Esophagus squamous epithelium (tissue), 5 donors: ENCODE measurements around the gene AP2A2. TPM values are rescaled to one million over a fixed set of nuclear protein-coding genes. Genes with fewer than 3 reads are reported as not detected.

Experiments used
- DNase-seq: peaks from one replicate; lab custom pipeline; 2025; lab: John Stamatoyannopoulos, UW
- H3K27ac ChIP-seq, 4 donors: fragments of 200-600 bp; sonication (generic); one replicate each; pipeline ENCODE4 v1.5.1; 2016 to 2019; ENCODE audit warnings: mild to moderate bottlenecking in 1 of 4
- H3K27me3 ChIP-seq, 4 donors: fragments of 200-600 bp; sonication (generic); 1 replicate in 3 of 4; 2 replicates in 1 of 4; pipeline versions ENCODE4 v1.5.1 to v1.6.0; 2017 to 2021; ENCODE audit warnings: antibody characterized with exemption in 1 of 4
- H3K36me3 ChIP-seq, 3 donors: fragments of 200-600 bp; sonication (generic); one replicate each; pipeline ENCODE4 v1.5.1; 2016 to 2019
- H3K4me1 ChIP-seq, 3 donors: fragments of 200-600 bp; sonication (generic); one replicate each; pipeline ENCODE4 v1.5.1; 2017 to 2019
- H3K4me3 ChIP-seq, 4 donors: fragments of 200-600 bp; sonication (generic); 1 replicate in 3 of 4; 2 replicates in 1 of 4; pipeline ENCODE4 v1.5.1; 2016 to 2019; ENCODE audit warnings: mild to moderate bottlenecking in 2 of 4, moderate library complexity in 1 of 4
- H3K9me3 ChIP-seq, 3 donors: fragments of 200-600 bp; sonication (generic); one replicate each; pipeline ENCODE4 v1.5.1; 2016 to 2019
- CTCF ChIP-seq, 6 experiments: fragments of 450-650 bp in 4 of 6; fragments of 200-600 bp in 2 of 6; sonication (generic) in 2 of 6; IDR thresholded peaks; one replicate each; pipeline ENCODE4 v1.5.1; 2016 to 2019; ENCODE audit warnings: antibody characterized with exemption in 6 of 6, mild to moderate bottlenecking in 4 of 6, moderate library complexity in 4 of 6
- POLR2A ChIP-seq, 4 donors: fragments of 450-650 bp; IDR thresholded peaks; one replicate each; pipeline ENCODE4 v1.6.1; 2017; ENCODE audit warnings: antibody characterized with exemption in 4 of 4, mild to moderate bottlenecking in 4 of 4, moderate library complexity in 3 of 4
- whole genome bisulfite sequencing, 2 donors: methylation state at CpG; one replicate each; pipeline ENCODE4 v1.1.5; 2018; 5-methylcytosine and 5-hydroxymethylcytosine counted together
- intact Hi-C: fragments of 100-400 bp; cut with DNase I; formaldehyde crosslinking; loops from one replicate; pipeline ENCODE4 v1.15.0; 2022
- total RNA-seq, 4 donors: library from RNA; depleted of rRNA; stranded (reverse); fragments of >200 nt; gene quantifications; one replicate each; pipeline ENCODE4 v1.1.0, GENCODE V29; 2016
- donor health status: DM: yes; HTN: yes; CAD: no.

Gene AP2A2
- total RNA-seq, 4 donors from 2014 or later = 19.8 to 48.6 (median 28.5) TPM

DNA sequence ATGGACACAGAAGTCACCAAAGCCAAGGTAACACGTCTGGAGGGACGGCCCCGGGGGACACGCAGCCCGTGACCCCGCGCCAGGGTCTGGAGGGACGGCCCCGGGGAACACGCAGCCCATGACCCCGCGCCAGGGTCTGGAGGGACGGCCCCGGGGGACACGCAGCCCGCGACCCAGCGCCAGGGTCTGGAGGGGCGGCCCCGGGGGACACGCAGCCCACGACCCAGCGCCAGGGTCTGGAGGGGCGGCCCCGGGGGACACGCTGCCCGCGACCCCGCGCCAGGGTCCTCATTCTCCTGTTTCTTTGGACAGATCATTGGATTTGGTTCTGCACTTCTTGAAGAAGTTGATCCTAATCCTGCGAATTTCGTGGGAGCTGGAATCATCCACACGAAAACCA is 83.7 kb downstream of the AP2A2 start:
- Histone ChIP-seq H3K36me3 (peaks cover 37 to 97% (median 37%) of the 10 kb centered on the region in 3 donors), H3K9me3 (no peaks in the 10 kb centered on the region), H3K4me1 (peaks cover 0 to 4% (median 0%) of the 10 kb centered on the region in 3 donors), H3K27me3 (no peaks in the 10 kb centered on the region), H3K27ac (no peak overlapping the region), H3K4me3 (no peak overlapping the region)
- DNase-seq = no peak
- 91 to 93% methylated on average over 10 of the region's 33 CpGs for WGBS, 2 donors
- intact Hi-C loops = no loop called here
- TF ChIP-seq POLR2A (IDR thresholded peaks at IDR 0.05) (no peak), CTCF (IDR thresholded peaks at IDR 0.05) (no peak)

GRCh38 chr11:1009991-1010390 is 84.3 kb downstream of the AP2A2 start:
- intact Hi-C loops = no loop called here
- H3K4me3 ChIP-seq = no peak overlapping the region
- H3K27ac ChIP-seq = no peak overlapping the region
- H3K4me1 ChIP-seq = peaks cover 0 to 4% (median 0%) of the 10 kb centered on the region in 3 donors
- DNase-seq = no peak
- 84 to 89% methylated on average over 10 to 14 of the region's 17 CpGs for WGBS, 2 donors
- H3K9me3 ChIP-seq = no peaks in the 10 kb centered on the region
- peaks cover 37 to 91% (median 37%) of the 10 kb centered on the region in 3 donors for H3K36me3 ChIP-seq
- H3K27me3 ChIP-seq = no peaks in the 10 kb centered on the region
- TF ChIP-seq POLR2A (IDR thresholded peaks at IDR 0.05) (no peak), CTCF (IDR thresholded peaks at IDR 0.05) (no peak)

DNA sequence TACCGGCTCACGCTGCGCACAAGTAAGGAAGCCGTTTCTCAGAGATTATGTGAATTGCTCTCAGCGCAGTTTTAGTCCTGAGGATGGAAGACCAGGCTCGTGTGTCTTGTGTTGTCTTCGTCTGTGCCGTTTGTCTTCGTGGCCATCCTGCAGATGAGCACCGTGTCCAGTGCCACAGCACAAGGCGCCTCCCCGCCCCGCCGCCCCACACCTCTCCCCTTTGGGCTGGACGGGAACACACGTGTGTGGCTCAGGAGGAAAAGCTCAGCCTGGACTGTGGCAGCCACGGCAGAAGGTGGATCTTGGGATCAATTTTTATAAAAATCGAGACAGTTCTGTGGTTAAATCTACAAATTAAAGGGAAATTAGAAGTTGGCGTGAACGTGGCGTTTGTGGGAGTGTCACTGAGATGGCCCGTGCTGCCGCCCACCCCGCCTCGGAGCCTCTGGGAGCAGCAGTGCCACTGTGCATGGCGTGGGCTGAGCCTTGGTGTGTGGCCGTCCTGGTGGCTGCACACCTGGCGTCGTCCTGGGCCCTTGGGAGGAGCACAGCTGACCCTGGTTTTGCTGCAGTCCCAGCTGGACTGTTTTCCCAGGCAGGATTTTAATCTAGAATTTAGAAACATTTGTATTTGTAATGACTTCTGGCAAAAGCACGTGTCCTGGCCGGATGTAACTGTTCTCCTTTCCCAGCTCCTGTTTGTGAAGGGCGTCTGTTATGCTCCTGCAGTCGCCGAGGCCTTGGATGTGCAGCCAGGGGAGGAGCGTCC is 85.1 kb downstream of the AP2A2 start:
- no peak overlapping the region for H3K27ac ChIP-seq
- peaks cover 0 to 4% (median 0%) of the 10 kb centered on the region in 3 donors for H3K4me1 ChIP-seq
- TF ChIP-seq CTCF (IDR thresholded peaks at IDR 0.05) (no peak), POLR2A (IDR thresholded peaks at IDR 0.05) (no peak)
- DNase-seq = no peak
- H3K36me3 ChIP-seq = peaks cover 37 to 83% (median 37%) of the 10 kb centered on the region in 3 donors
- H3K9me3 ChIP-seq = no peaks in the 10 kb centered on the region
- intact Hi-C loops = no loop called here
- no peaks in the 10 kb centered on the region for H3K27me3 ChIP-seq
- 87 to 90% methylated on average over 13 to 17 of the region's 35 CpGs for WGBS, 2 donors
- H3K4me3 ChIP-seq = no peak overlapping the region

GRCh38 chr11:1011320-1011698 is 85.6 kb downstream of the AP2A2 start:
- WGBS, 2 donors = 80% methylated on average over 2 of the region's 17 CpGs; no CpG with 5 or more reads in 1 of the 2 donors
- Histone ChIP-seq H3K36me3 (peaks cover 32 to 77% (median 37%) of the 10 kb centered on the region in 3 donors), H3K4me1 (no peaks in the 10 kb centered on the region), H3K27ac (no peak overlapping the region), H3K4me3 (no peak overlapping the region), H3K27me3 (no peaks in the 10 kb centered on the region), H3K9me3 (no peaks in the 10 kb centered on the region)
- TF ChIP-seq POLR2A (IDR thresholded peaks at IDR 0.05) (no peak), CTCF (IDR thresholded peaks at IDR 0.05) (no peak)
- DNase-seq = no peak
- intact Hi-C loops = no loop called here

DNA sequence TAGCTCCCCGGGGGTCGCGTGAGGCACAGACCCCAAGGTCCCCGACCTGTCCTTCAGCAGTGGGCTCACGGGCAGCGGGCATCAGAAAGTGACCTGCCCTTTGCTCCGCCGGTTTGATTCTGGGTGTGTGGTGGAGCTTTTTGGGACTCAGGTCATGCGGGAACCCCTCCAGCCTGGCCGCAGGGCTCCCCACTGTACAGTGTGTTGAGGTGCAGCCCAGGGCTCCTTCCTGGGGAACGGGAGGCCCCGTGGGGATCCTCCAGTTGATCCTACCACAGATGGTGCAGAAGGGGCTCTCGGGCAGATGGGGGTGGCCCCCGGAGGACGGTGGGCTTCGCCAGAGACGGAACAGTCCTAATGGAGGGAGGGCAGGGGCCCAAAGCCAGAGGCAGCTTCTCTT is 86.6 kb downstream of the AP2A2 start:
- peaks cover 30 to 68% (median 37%) of the 10 kb centered on the region in 3 donors for H3K36me3 ChIP-seq
- no peaks in the 10 kb centered on the region for H3K27me3 ChIP-seq
- DNase-seq = no peak
- no peak overlapping the region for H3K27ac ChIP-seq
- WGBS, 2 donors = 93 to 100% methylated on average over 7 to 8 of the region's 17 CpGs
- H3K9me3 ChIP-seq = no peaks in the 10 kb centered on the region
- no peak overlapping the region for H3K4me3 ChIP-seq
- TF ChIP-seq CTCF (IDR thresholded peaks at IDR 0.05) = no peak
- TF ChIP-seq POLR2A (IDR thresholded peaks at IDR 0.05) = no peak
- no peaks in the 10 kb centered on the region for H3K4me1 ChIP-seq
- intact Hi-C loops = no loop called here
